Neural progenitor cell (in vitro differentiated cells): Measurements from ENCODE around the gene CD37.

ENCODE experiments used
- EZH2 ChIP-seq: fragments of 200-600 bp; sonication (generic); IDR thresholded peaks from 2 replicates; pipeline ENCODE4 v1.6.1; 2017; ENCODE audit warnings: antibody characterized with exemption, mild to moderate bottlenecking, moderate library complexity
- EZH2phosphoT487 ChIP-seq: fragments of 200-600 bp; sonication (generic); IDR thresholded peaks from 2 replicates; pipeline ENCODE4 v1.6.1; 2017; ENCODE audit warnings: antibody characterized with exemption
- TF ChIP-seq, protein P1 (sequence below): fragments of 200-600 bp; sonication (generic); IDR thresholded peaks from 2 replicates; pipeline ENCODE4 v1.5.1; 2017; ENCODE audit warnings: antibody characterized with exemption, mild to moderate bottlenecking

DNA sequence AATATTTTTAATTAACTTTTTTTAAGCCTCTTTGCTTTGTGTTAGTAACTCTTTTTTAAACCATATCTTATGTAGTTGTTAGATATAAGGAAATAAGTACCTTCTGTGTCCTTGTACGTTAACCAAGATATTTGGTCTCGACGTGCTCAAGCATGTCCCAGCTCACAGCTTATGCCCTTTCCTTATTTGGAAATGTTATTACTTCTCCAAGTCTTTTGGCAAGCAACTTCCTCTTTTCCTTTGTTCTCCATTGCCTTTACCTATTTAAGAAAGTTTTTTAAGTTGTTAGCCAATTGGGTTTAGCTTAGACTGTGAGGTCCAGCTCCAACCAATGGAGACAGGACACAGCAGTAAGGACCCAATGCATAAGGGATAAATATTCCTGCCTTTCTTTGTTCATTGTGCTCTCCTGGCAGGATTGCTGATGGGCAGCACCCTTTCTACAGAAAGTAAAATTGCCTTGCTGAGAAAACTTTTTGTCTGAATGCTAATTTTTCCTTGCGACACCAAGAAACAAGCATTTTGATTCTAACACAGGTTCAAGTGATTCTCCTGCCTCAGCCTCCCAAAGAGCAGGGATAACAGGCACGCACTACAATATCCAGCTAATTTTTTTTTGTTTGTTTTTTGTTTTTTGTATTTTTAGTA, 33.6 kb downstream of the CD37 start:
- TF ChIP-seq, protein P1, sequence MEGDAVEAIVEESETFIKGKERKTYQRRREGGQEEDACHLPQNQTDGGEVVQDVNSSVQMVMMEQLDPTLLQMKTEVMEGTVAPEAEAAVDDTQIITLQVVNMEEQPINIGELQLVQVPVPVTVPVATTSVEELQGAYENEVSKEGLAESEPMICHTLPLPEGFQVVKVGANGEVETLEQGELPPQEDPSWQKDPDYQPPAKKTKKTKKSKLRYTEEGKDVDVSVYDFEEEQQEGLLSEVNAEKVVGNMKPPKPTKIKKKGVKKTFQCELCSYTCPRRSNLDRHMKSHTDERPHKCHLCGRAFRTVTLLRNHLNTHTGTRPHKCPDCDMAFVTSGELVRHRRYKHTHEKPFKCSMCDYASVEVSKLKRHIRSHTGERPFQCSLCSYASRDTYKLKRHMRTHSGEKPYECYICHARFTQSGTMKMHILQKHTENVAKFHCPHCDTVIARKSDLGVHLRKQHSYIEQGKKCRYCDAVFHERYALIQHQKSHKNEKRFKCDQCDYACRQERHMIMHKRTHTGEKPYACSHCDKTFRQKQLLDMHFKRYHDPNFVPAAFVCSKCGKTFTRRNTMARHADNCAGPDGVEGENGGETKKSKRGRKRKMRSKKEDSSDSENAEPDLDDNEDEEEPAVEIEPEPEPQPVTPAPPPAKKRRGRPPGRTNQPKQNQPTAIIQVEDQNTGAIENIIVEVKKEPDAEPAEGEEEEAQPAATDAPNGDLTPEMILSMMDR = no peak
- no peak for TF ChIP-seq EZH2
- TF ChIP-seq EZH2phosphoT487 = no peak
